Measurements from ENCODE around the gene TRMO.

Gene TRMO

GRCh38 chr9:97930972-97931371 is 8.7 kb upstream of the TRMO start:
- ChIA-PET POLR2A (no interaction called here), CTCF (interaction anchor here (0.6 to 1.0 kb wide), 5 partner anchors 7 to 309 kb away, joined by 3 to 4 read pairs (median 3); no protein-coding TSS in a partner anchor)
- no peak overlapping the region for H3K27ac ChIP-seq (ENCODE audit: extremely low read depth, low read depth, low read length)
- no peaks in the 10 kb centered on the region for H3K4me1 ChIP-seq (ENCODE audit: control insufficient read depth, insufficient read depth, low read length)
- no peak overlapping the region for H3K4me3 ChIP-seq (ENCODE audit: low read depth, low read length)
- H3K9me3 ChIP-seq (ENCODE audit: control insufficient read depth, insufficient read depth, low read depth, low read length) = no peaks in the 10 kb centered on the region
- no peak for TF ChIP-seq ZNF776 (tag by site-specific recombination; IDR thresholded peaks at IDR 0.05; ENCODE audit: borderline replicate concordance)
- TF ChIP-seq GLIS1 (tag by site-specific recombination; IDR thresholded peaks at IDR 0.05) = no peak
- no peak for TF ChIP-seq ATF2 (tag by site-specific recombination; IDR thresholded peaks at IDR 0.05; ENCODE audit: low read depth)
- no peak for TF ChIP-seq KLF7 (tag by site-specific recombination; IDR thresholded peaks at IDR 0.05; ENCODE audit: borderline replicate concordance)
- TF ChIP-seq ZNF571 (tag by site-specific recombination; IDR thresholded peaks at IDR 0.05) = no peak
- TF ChIP-seq SP2 (tag by site-specific recombination; IDR thresholded peaks at IDR 0.05) = no peak
- TF ChIP-seq ZNF221 (tag by site-specific recombination; IDR thresholded peaks at IDR 0.05; ENCODE audit: borderline replicate concordance) = no peak
- no peak for TF ChIP-seq ZFHX2 (tag by site-specific recombination; conservative IDR thresholded peaks at IDR 0.05)
- no peak for TF ChIP-seq PRDM4 (tag by site-specific recombination; IDR thresholded peaks at IDR 0.05)
- no peak for TF ChIP-seq PRDM2 (tag by site-specific recombination; IDR thresholded peaks at IDR 0.05; ENCODE audit: borderline replicate concordance)
- TF ChIP-seq ZNF26 (tag by site-specific recombination; IDR thresholded peaks at IDR 0.05) = no peak
- TF ChIP-seq REST (tag by site-specific recombination; IDR thresholded peaks at IDR 0.05) = no peak
- TF ChIP-seq ZNF132 (tag by site-specific recombination; IDR thresholded peaks at IDR 0.05; ENCODE audit: borderline replicate concordance) = no peak
- TF ChIP-seq ZNF112 (tag by site-specific recombination; IDR thresholded peaks at IDR 0.05) = no peak
- no peak for TF ChIP-seq KLF1 (tag by site-specific recombination; IDR thresholded peaks at IDR 0.05)
- TF ChIP-seq ZNF10 (tag by site-specific recombination; IDR thresholded peaks at IDR 0.05) = no peak
- TF ChIP-seq ZNF792 (tag by site-specific recombination; IDR thresholded peaks at IDR 0.05) = no peak
- TF ChIP-seq ZBTB6 (tag by site-specific recombination; IDR thresholded peaks at IDR 0.05) = no peak
- H3K36me3 ChIP-seq (ENCODE audit: control insufficient read depth in 2 of 2, insufficient read depth in 1 of 2, low read length in 2 of 2) = no peaks in the 10 kb centered on the region

Data from HEK293 (cell line).